ENCODE data around the gene DHH.

- TF ChIP-seq EZH2phosphoT487 (IDR thresholded peaks at IDR 0.05; ENCODE audit: borderline replicate concordance) (no peak), CTCF (conservative IDR thresholded peaks at IDR 0.05; ENCODE audit: low read length) (no peak)
Observed at GRCh38 chr12:49054096-49054495, 40.5 kb downstream of the DHH start.
